Measurements from ENCODE around the gene SNTB2.

The SNTB2 gene

GRCh38 chr16:69204172-69204571, 17.2 kb downstream of the SNTB2 start:
- H3K4me3 ChIP-seq (ENCODE audit: low read depth, low read length), result no peak overlapping the region
- TF ChIP-seq, protein P1, sequence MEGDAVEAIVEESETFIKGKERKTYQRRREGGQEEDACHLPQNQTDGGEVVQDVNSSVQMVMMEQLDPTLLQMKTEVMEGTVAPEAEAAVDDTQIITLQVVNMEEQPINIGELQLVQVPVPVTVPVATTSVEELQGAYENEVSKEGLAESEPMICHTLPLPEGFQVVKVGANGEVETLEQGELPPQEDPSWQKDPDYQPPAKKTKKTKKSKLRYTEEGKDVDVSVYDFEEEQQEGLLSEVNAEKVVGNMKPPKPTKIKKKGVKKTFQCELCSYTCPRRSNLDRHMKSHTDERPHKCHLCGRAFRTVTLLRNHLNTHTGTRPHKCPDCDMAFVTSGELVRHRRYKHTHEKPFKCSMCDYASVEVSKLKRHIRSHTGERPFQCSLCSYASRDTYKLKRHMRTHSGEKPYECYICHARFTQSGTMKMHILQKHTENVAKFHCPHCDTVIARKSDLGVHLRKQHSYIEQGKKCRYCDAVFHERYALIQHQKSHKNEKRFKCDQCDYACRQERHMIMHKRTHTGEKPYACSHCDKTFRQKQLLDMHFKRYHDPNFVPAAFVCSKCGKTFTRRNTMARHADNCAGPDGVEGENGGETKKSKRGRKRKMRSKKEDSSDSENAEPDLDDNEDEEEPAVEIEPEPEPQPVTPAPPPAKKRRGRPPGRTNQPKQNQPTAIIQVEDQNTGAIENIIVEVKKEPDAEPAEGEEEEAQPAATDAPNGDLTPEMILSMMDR (IDR thresholded peaks at IDR 0.05; ENCODE audit: borderline replicate concordance, insufficient read depth, low read depth, low read length), result no peak

GRCh38 chr16:69209735-69210134, 22.8 kb downstream of the SNTB2 start:
- no peak overlapping the region for H3K4me3 ChIP-seq (ENCODE audit: low read depth, low read length)
- TF ChIP-seq, protein P1 (IDR thresholded peaks at IDR 0.05; ENCODE audit: borderline replicate concordance, insufficient read depth, low read depth, low read length), result no peak

- no peak overlapping the region for H3K4me3 ChIP-seq (ENCODE audit: low read depth, low read length)
- TF ChIP-seq, protein P1 (IDR thresholded peaks at IDR 0.05; ENCODE audit: borderline replicate concordance, insufficient read depth, low read depth, low read length), result no peak
These were observed 30.5 kb downstream of the SNTB2 start for GRCh38 chr16:69217433-69217832.

GRCh38 chr16:69219279-69219678, 32.3 kb downstream of the SNTB2 start:
- no peak overlapping the region for H3K4me3 ChIP-seq (ENCODE audit: low read depth, low read length)
- TF ChIP-seq, protein P1 (IDR thresholded peaks at IDR 0.05; ENCODE audit: borderline replicate concordance, insufficient read depth, low read depth, low read length), result no peak

GRCh38 chr16:69223882-69224281, 36.9 kb downstream of the SNTB2 start:
- TF ChIP-seq, protein P1 (IDR thresholded peaks at IDR 0.05; ENCODE audit: borderline replicate concordance, insufficient read depth, low read depth, low read length), result no peak
- no peak overlapping the region for H3K4me3 ChIP-seq (ENCODE audit: low read depth, low read length)

DNA sequence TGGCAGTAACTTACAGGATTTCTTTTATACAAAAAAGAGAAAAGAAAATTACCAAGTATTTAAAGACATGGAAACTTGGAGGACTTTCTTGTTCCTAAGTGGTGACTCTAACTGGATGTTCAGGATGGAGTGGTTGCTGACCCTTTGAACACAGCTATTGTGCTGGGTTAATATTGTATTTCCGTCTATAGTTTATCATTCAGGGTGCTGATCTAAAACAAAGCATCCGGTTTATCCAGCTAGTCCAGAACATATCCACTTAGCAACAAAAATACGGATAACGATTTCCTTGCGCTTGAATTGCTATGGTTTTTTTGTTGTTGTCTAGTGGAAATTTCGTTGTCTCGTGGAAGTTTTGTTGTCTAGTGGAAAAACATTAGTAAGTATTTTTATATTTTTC, 38.2 kb downstream of the SNTB2 start:
- no peak overlapping the region for H3K4me3 ChIP-seq (ENCODE audit: low read depth, low read length)
- TF ChIP-seq, protein P1 (IDR thresholded peaks at IDR 0.05; ENCODE audit: borderline replicate concordance, insufficient read depth, low read depth, low read length), result no peak

GRCh38 chr16:69233124-69233523, 46.2 kb downstream of the SNTB2 start:
- no peak overlapping the region for H3K4me3 ChIP-seq (ENCODE audit: low read depth, low read length)

More at GRCh38 chr16:69233124-69233523, 46.2 kb downstream of the SNTB2 start:
- TF ChIP-seq, protein P1 (IDR thresholded peaks at IDR 0.05; ENCODE audit: borderline replicate concordance, insufficient read depth, low read depth, low read length), result no peak
